HG02840 (cell line): ENCODE data around the gene BCAP31.
"Not testable (repeated sequence)": the region's sequence is repeated elsewhere in the genome, so short reads cannot be mapped to it uniquely, and the experiment has no call there.

Experiments
- ATAC-seq: cut with Tn5 transposase; IDR thresholded peaks from one replicate; pipeline ENCODE4 v1.9.1; 2021; ENCODE audit warnings: mild to moderate bottlenecking, moderate library complexity, moderate number of reproducible peaks; ENCODE audit not compliant: unreplicated experiment, low FRiP score

BCAP31 gene

DNA sequence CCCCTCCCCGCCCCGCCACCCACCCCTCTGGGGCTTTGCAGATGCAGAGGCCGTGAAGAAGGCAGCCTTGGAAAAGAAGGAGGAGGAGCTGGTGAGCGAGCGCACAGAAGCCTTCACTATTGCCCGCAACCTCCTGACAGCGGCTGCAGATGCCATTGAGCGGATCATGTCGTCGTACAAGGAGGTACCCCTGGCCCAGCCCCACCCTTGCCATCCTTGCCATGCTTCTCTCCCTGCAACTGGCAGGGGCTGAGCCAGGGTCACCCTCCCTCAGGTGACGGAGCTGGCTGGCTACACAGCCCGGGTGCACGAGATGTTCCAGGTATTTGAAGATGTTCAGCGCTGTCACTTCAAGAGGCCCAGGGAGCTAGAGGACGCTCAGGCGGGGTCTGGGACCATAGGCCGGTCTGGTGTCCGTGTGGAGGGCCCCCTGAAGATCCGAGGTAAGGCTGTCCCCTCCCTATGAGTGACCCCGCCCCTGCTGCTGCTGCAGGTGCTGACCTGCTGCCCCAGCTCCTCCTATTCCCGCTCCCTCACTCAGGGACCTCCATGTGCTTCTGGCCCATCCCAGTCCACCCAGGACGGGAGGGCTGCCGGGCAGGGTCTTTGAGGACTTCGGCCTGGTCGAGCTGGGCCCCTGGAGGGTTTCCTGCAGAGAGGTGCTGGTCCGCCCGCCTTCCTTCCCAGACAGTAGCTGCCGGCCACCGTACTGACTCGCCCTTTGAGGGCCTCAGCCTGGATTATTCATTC is 12.1 kb upstream of the BCAP31 start:
- ATAC-seq: no peak

- no peak for ATAC-seq
Measured at GRCh38 chrX:153735274-153735673, 11.1 kb upstream of the BCAP31 start.

DNA sequence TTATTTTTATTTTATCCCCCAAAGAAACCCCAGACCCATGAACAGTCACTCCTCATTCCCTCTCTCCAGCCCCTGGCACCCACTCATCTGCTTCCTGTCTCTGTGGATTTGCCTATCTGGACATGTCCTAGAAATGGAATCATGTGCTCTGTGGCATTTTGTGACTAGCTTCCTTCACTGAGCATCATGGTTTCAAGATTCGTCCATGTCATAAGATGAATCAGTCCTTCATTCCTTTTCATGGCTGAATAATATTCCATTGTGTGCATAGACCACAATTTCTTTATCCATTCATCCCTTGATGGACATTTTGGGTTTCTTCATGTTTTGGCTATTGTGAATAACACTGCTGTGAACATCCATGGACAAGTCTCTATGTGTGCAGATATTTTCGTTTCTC is 10.7 kb upstream of the BCAP31 start:
- no peak for ATAC-seq

DNA sequence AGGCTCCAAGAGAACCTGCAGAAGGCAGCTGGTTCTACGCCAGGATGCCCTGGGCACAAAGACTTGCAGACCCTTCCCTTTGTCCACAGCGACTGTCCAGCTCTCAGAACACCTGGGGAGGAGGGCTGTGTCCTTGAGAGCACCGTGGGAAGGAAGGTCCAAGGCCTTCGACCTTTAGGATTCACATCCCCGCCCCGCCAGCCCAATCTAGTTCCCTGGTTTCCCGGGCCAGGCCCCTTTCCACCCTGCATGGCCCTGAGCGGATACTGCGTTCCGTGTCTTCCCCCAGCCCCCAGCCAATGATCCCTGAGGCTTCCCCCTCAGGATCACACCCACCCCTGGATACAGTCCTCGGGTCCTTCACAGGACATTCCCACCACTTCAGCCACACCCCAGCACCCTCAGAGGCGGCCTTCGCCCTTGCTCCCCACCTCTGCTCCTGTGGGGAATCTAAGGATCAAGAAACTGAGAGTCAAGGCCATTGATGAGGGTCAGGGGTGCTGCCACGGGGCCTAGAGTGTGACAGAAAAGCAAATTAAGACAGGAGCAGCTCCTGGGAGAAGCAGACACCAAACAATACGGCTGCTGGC is 9.6 kb upstream of the BCAP31 start:
- no peak for ATAC-seq

GRCh38 chrX:153732401-153732800 is 8.2 kb upstream of the BCAP31 start:
- no peak for ATAC-seq

GRCh38 chrX:153731845-153732215 is 7.6 kb upstream of the BCAP31 start:
- no peak for ATAC-seq

- no peak for ATAC-seq
Measured at GRCh38 chrX:153731117-153731844, 7.1 kb upstream of the BCAP31 start.

DNA sequence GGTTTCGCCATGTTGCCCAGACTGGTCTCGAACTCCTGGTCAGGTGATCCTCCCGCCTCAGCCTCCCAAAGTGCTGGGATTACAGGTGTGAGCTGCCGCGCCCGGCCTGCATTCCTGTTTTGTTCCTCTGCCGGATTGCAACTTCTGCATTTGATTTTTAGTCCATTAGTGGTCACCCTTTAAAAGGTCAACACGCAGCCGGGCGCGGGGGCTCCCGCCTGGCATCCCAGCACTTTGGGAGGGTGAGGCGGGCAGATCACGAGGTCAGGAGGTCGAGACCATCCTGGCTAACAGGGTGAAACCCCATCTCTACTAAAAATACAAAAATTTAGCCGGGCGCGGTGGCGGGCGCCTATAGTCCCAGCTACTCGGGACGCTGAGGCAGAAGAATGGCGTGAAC is 5.9 kb upstream of the BCAP31 start:
- not testable (repeated sequence) for ATAC-seq

- ATAC-seq: no peak
Measured at GRCh38 chrX:153728951-153729631, 4.9 kb upstream of the BCAP31 start.

GRCh38 chrX:153728095-153728494 is 3.9 kb upstream of the BCAP31 start:
- ATAC-seq: no peak

DNA sequence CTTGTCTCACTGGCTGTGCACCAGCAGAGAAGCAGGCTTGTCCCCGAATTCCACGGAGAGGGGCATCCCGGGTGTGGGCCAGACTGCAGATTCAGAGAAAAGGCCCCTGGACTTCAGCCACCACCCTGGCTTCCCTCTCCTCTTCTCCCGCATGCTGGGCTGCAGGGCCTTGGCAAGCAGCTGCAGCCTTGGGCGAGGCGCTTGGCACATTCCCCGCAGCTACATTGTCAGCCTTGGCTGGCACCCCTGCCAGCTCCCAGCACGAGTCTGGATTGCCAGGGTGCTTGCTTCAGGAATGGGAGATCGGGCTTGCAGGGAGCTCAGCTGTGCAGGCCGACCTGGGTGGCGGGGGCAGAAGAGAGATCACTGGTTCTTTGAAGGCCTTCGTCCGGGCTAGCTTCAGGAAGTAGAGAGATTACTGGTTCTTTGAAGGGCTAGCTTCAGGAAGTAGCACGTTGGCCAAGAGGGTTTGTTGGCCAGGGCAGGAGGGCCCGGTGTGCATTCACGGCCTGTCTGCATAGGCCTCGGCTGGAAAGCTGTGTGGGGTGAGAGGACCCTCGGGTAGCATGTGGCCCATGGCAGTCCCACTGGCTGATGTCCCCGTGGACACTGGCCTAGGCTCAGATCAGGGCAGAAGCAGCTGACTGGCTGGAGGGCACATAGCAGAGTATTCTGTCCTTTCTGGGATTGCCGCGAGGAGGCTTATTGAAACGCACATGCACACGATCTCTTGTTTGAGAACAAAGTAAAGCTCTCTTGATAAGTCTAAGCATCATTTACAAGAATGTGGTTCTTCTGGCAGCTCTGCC is 3.1 kb upstream of the BCAP31 start:
- no peak for ATAC-seq

- no peak for ATAC-seq
Measured at GRCh38 chrX:153726286-153727122, 2.3 kb upstream of the BCAP31 start.

DNA sequence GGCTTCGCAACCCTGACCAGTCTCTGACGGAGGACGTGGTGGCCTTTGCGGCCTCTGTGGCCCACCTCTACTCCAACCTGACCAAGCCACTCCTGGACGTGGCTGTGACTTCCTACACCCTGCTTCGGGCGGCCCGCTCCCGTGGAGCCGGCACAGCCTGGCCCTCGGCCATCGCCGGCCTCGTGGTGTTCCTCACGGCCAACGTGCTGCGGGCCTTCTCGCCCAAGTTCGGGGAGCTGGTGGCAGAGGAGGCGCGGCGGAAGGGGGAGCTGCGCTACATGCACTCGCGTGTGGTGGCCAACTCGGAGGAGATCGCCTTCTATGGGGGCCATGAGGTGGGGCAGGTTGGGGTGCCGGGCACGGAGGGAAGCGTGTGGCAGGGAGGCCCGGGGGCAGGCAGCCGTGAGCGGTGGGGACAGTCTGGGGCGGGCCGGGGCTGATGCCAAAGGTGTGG is 1.7 kb upstream of the BCAP31 start:
- ATAC-seq: no peak

DNA sequence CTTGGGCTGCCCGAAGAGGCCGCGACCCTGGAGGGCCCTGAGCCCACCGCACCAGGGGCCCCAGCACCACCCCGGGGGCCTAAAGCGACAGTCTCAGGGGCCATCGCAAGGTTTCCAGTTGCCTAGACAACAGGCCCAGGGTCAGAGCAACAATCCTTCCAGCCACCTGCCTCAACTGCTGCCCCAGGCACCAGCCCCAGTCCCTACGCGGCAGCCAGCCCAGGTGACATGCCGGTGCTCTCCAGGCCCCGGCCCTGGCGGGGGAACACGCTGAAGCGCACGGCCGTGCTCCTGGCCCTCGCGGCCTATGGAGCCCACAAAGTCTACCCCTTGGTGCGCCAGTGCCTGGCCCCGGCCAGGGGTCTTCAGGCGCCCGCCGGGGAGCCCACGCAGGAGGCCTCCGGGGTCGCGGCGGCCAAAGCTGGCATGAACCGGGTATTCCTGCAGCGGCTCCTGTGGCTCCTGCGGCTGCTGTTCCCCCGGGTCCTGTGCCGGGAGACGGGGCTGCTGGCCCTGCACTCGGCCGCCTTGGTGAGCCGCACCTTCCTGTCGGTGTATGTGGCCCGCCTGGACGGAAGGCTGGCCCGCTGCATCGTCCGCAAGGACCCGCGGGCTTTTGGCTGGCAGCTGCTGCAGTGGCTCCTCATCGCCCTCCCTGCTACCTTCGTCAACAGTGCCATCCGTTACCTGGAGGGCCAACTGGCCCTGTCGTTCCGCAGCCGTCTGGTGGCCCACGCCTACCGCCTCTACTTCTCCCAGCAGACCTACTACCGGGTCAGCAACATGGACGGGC is 1.0 kb upstream of the BCAP31 start:
- peak; percentile 1 for ATAC-seq

DNA sequence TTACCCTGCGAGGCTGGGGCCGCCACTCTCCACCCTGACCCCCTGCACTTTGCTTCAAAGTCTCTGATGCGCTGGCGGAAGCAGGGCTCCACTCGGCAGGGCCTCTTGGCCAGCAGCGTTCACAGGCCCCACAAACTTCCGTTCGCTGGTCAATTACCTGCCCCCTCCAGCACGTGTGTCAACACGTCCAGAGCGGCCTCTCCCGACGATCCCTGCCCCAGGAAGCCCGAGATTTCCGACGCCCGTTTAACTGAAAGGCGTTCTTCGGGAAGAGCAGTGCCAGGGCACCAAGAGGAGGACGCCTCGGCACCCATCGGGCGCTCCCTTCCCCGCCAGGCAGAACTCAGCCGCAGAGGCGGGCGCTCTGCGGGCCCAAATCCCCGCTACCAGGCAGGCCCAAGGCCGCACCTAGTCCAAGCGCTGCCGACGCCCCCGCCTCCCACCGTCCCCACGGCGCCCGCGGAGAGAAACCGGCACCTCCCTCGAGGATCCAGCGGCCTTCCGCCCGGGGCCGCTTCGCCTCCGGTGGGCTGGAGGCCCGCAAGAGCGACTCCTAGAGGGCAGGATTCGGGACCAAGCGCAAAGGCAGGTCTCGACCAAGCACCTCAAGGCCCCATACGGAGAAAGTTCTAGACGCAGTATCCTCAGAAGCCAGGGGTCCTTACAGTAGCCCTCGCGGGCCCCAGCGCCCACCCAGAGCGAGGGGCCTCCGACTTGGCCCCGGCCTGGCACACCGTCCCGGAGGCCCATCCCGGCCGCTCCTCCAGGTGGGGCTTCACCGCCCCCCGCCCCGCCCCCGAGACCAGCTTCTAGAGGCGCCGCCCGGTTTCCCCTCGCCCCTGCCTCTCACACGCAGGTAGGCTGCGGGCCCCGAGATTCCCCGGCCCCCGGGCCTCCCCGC is 586 bp downstream of the BCAP31 start:
- peak; percentile 23 for ATAC-seq

DNA sequence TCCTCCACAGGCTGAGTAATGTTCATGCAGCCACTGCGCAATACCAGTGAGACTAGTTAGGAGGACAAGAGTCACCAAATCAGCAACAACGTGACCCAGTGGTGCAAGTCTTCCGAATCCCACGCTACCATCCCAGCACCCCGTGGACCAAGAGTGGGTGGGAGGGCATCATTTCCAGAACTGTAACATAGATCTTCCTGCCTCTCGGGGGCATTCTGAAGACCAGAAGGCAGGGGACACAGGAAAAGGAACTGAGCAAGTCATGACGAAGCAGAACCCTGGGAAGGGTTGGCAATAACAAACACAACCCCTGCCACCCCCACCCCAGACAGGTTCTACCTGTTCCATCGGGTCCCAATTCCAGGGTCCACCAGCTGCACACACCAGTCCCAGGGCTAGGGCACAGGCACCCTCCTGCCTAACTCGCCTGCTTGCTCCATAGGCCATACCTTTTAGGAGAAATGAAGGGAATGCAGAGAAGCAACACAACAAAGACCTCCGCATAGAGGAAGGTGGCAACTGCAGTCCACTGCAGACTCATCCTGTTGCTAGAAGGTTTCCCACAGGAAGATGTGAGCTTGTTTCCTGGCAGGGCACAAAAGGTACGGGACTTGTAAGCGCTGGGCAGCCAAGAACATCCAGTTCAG is 1.4 kb downstream of the BCAP31 start:
- no peak for ATAC-seq

GRCh38 chrX:153719701-153720100 is 4.5 kb downstream of the BCAP31 start:
- no peak for ATAC-seq
